ENCODE results near the gene SMARCD3.

SMARCD3 gene

DNA sequence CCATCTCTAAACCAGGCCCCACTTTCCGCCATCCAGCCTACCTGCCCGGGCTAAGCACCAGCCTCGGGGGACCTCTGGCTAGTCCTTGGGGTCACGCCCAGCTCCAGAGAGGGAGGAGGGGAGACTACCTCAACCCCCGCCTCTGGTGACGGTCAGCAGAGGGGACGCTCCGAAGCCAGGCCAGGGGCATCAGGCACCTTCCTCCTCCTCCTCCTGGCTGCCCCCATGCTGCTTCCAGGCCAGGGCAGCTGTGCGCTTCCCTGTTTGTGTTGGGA lies 4.0 kb upstream of the SMARCD3 start:
- no peaks in the 10 kb centered on the region for H3K36me3 ChIP-seq (ENCODE audit: insufficient read depth, insufficient read length, low read length)
- DNase-seq (ENCODE audit: low read depth, low spot score): no peak
- peak overlapping the region; percentile 75 for H3K9ac ChIP-seq (ENCODE audit: insufficient read length, low read depth)
- TF ChIP-seq SUZ12 (IDR thresholded peaks at IDR 0.05; ENCODE audit: extremely low read depth, insufficient read depth, insufficient read length): no peak
- H3K9me3 ChIP-seq (ENCODE audit: insufficient read depth, low read length): no peaks in the 10 kb centered on the region
- H3K4me1 ChIP-seq (ENCODE audit: insufficient read depth, insufficient read length): peaks cover 20% of the 10 kb centered on the region
- H3K4me3 ChIP-seq (ENCODE audit: insufficient read length, low read depth): peak overlapping the region; percentile 61
- H3K27me3 ChIP-seq (ENCODE audit: insufficient read depth, insufficient read length): peaks cover 72% of the 10 kb centered on the region

DNA sequence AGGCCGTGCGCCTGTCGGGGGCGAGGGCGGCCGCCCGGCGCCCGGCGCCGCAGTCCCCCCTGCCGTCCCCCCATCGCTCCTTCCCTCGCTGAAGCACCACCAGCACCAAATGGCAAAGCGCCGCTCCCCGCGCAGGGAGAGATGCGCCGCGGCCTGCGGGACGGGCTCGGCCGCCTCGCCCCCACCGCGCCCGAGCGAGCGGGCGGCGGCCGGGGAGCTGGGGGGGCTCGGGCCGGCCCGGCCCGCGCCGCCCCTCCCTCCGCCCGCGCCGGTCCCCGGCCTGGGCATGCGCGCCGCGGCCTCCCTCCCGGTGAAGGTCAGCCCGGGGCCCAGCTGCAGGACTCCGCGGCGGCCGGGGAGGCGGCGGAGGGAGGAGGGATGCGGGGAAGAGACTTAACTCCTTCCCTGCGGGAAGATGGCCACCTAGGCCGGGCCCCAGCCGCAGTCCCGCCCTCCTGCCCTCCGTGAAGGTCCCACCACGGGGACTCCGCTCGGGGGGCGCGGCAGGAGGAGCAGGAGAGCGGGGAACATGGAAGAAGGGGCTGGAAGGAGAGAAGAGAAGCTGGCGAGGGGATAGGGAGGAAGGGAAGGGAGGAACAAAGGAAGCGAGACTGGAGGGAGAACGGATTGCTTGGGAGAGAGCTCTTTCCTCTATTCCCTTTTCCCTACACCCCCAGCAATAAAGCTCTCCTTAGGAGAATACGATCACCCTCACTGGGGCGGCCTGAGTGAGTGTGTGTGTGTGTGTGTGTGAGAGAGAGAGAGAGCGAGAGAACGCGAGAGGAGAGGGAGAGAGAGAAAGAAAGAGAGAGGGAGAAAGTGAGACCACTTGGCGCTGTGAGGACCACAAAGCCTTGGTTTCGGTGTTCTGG lies 3.4 kb upstream of the SMARCD3 start:
- H3K9me3 ChIP-seq (ENCODE audit: insufficient read depth, low read length): no peaks in the 10 kb centered on the region
- peaks cover 21% of the 10 kb centered on the region for H3K4me1 ChIP-seq (ENCODE audit: insufficient read depth, insufficient read length)
- peak overlapping the region; percentile 61 for H3K4me3 ChIP-seq (ENCODE audit: insufficient read length, low read depth)

DNA sequence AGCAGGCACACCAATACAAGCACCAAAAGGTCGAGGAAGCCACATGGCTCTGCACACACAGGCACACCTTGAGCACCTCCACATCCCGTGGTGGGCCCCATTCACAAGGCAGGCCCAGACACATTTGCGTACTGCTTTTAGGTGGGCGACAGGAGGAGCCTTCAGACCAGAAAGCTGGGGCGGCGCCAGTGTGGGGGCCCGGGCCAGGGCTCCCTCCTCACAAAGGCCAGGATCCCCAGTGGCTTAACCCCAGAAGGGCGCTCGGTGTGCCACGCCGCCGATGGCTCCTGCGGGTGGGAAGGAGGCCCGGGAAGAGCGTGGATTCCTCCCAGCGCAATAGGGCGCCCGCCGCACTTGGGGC lies 2.8 kb upstream of the SMARCD3 start:
- no peaks in the 10 kb centered on the region for H3K9me3 ChIP-seq (ENCODE audit: insufficient read depth, low read length)
- H3K4me3 ChIP-seq (ENCODE audit: insufficient read length, low read depth): peak overlapping the region; percentile 61
- peaks cover 24% of the 10 kb centered on the region for H3K4me1 ChIP-seq (ENCODE audit: insufficient read depth, insufficient read length)
- H3K9ac ChIP-seq (ENCODE audit: insufficient read length, low read depth): peak overlapping the region; percentile 75
- DNase-seq (ENCODE audit: low read depth, low spot score): no peak
- TF ChIP-seq YY1 (IDR thresholded peaks at IDR 0.05; ENCODE audit: insufficient read depth, insufficient read length): no peak
- TF ChIP-seq SUZ12 (IDR thresholded peaks at IDR 0.05; ENCODE audit: extremely low read depth, insufficient read depth, insufficient read length): no peak
- no peak for TF ChIP-seq ZNF274 (IDR thresholded peaks at IDR 0.05; ENCODE audit: low read depth, low read length)
- H3K36me3 ChIP-seq (ENCODE audit: insufficient read depth, insufficient read length, low read length): no peaks in the 10 kb centered on the region
- peaks cover 79% of the 10 kb centered on the region for H3K27me3 ChIP-seq (ENCODE audit: insufficient read depth, insufficient read length)

More for the DNA sequence above, 3.4 kb upstream of the SMARCD3 start:
- H3K9ac ChIP-seq (ENCODE audit: insufficient read length, low read depth): peak overlapping the region; percentile 75
- peaks cover 78% of the 10 kb centered on the region for H3K27me3 ChIP-seq (ENCODE audit: insufficient read depth, insufficient read length)
- TF ChIP-seq ZNF274 (IDR thresholded peaks at IDR 0.05; ENCODE audit: low read depth, low read length) (no peak), SUZ12 (IDR thresholded peaks at IDR 0.05; ENCODE audit: extremely low read depth, insufficient read depth, insufficient read length) (no peak), YY1 (IDR thresholded peaks at IDR 0.05; ENCODE audit: insufficient read depth, insufficient read length) (no peak)
- DNase-seq (ENCODE audit: low read depth, low spot score): no peak
- no peaks in the 10 kb centered on the region for H3K36me3 ChIP-seq (ENCODE audit: insufficient read depth, insufficient read length, low read length)

DNA sequence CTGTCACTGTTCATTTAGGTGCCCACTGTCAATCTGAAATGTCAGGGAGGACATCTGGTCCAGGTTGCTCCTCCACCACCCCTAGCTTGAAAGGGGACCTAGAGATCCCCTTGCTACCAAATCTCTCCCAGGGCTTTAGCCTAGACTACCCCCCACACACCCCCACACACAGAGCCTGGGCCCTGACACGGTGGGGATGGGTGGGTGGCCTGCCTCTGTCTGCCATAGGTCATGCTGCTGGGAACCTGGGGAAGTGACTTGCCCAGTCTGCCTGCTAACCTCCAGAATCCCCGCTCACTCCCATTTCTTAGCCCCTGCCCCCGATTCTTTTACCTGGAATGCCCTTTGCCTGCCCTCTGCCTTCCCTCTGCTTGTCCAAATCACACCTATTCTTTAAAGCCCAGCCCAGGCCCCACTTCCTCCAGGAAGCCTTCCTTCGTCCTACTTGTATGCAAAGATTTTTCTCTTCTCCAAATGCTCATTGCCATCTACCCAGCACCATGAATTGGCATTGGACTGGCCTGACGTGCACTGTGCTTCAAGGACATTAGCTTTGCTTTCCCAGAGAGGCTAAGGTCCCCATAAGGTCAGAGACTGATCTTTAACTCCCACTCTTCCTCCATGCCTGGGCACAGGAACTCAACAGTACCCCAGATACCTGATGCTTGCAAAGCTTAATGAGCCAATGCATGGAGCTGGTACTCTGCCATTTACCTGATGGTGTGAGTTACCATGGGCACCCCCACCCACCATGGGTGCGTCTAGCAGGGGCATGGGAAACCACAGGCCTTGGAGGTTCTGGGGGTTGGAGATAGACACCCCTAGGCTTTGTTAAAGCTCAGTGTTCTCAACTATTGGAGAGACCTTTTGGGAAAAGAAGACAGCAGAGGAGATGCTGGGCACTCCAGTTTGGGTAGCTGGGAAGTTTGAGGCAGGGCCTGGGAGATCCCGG lies 2.0 kb upstream of the SMARCD3 start:
- Histone ChIP-seq H3K4me3 (ENCODE audit: insufficient read length, low read depth) (no peak overlapping the region), H3K4me1 (ENCODE audit: insufficient read depth, insufficient read length) (peaks cover 27% of the 10 kb centered on the region), H3K9me3 (ENCODE audit: insufficient read depth, low read length) (no peaks in the 10 kb centered on the region), H3K27me3 (ENCODE audit: insufficient read depth, insufficient read length) (peaks cover 85% of the 10 kb centered on the region), H3K36me3 (ENCODE audit: insufficient read depth, insufficient read length, low read length) (no peaks in the 10 kb centered on the region), H3K9ac (ENCODE audit: insufficient read length, low read depth) (no peak overlapping the region)
- DNase-seq (ENCODE audit: low read depth, low spot score): no peak
- TF ChIP-seq SUZ12 (IDR thresholded peaks at IDR 0.05; ENCODE audit: extremely low read depth, insufficient read depth, insufficient read length): no peak
- no peak for TF ChIP-seq YY1 (IDR thresholded peaks at IDR 0.05; ENCODE audit: insufficient read depth, insufficient read length)
- TF ChIP-seq ZNF274 (IDR thresholded peaks at IDR 0.05; ENCODE audit: low read depth, low read length): no peak

DNA sequence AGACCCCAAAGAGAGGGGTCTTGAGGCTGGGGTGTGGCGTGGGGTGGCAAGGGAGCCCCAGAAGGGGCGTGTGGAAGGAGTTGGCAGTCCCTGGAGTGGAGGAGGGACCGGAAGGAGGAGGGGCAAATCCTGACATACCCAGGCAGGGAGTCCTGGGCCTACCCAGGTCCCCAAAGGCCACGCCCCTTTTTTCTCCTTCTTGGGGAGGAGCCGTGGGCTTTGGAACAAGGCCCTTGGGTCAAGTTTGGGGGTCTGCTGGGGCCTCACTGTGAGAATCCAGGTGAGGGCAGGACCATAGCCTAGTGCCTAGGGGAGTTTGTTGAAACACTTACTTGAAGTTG lies 1.2 kb upstream of the SMARCD3 start:
- TF ChIP-seq YY1 (IDR thresholded peaks at IDR 0.05; ENCODE audit: insufficient read depth, insufficient read length) (no peak), SUZ12 (IDR thresholded peaks at IDR 0.05; ENCODE audit: extremely low read depth, insufficient read depth, insufficient read length) (no peak), ZNF274 (IDR thresholded peaks at IDR 0.05; ENCODE audit: low read depth, low read length) (no peak)
- peaks cover 32% of the 10 kb centered on the region for H3K4me1 ChIP-seq (ENCODE audit: insufficient read depth, insufficient read length)
- H3K9me3 ChIP-seq (ENCODE audit: insufficient read depth, low read length): no peaks in the 10 kb centered on the region
- H3K36me3 ChIP-seq (ENCODE audit: insufficient read depth, insufficient read length, low read length): no peaks in the 10 kb centered on the region
- H3K27me3 ChIP-seq (ENCODE audit: insufficient read depth, insufficient read length): peaks cover 83% of the 10 kb centered on the region
- no peak for DNase-seq (ENCODE audit: low read depth, low spot score)
- H3K9ac ChIP-seq (ENCODE audit: insufficient read length, low read depth): no peak overlapping the region
- no peak overlapping the region for H3K4me3 ChIP-seq (ENCODE audit: insufficient read length, low read depth)

DNA sequence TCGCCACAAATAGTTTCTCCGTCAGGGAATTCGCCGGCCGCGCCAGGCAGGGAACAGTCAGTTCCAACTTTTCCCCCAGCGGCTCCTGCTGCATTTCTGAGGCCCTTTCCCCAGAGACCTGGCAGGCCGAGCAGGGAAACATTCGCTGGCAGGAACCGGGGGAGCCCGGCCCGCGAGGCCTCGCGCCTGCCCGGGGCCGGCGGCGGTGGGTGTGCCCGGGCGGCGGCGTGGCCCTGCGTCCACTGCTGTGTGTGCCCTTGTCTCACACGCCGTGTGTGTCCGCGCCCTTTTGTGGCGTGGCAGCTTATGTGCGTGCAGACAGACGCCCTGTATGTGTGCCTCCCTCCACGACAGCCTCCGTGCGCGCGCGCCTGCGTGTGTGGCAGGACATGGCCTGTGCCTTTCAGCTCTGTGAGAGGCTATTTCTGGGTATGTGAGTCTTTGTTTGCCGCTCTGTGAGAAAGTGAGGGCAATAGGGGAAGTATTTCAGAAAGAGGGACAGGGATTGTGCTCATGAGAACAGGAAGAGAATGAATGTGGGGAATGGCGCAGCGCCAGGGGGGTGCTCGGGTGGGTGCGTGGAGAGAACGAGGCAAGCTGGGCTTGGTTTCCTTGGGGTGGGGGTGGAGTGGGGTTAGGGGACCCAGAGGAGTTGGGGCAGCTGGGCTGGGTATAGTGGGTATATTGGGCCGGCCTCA lies 689 bp upstream of the SMARCD3 start:
- TF ChIP-seq ZNF274 (IDR thresholded peaks at IDR 0.05; ENCODE audit: low read depth, low read length) (no peak), SUZ12 (IDR thresholded peaks at IDR 0.05; ENCODE audit: extremely low read depth, insufficient read depth, insufficient read length) (no peak), YY1 (IDR thresholded peaks at IDR 0.05; ENCODE audit: insufficient read depth, insufficient read length) (no peak)
- Histone ChIP-seq H3K9me3 (ENCODE audit: insufficient read depth, low read length) (no peaks in the 10 kb centered on the region), H3K4me1 (ENCODE audit: insufficient read depth, insufficient read length) (peaks cover 34% of the 10 kb centered on the region), H3K36me3 (ENCODE audit: insufficient read depth, insufficient read length, low read length) (no peaks in the 10 kb centered on the region), H3K9ac (ENCODE audit: insufficient read length, low read depth) (peak overlapping the region; percentile 61), H3K27me3 (ENCODE audit: insufficient read depth, insufficient read length) (peaks cover 82% of the 10 kb centered on the region), H3K4me3 (ENCODE audit: insufficient read length, low read depth) (peak overlapping the region; percentile 34)
- no peak for DNase-seq (ENCODE audit: low read depth, low spot score)
